GM19468 (cell line): ENCODE results near the gene MUC6.

ENCODE experiments used
- ATAC-seq: cut with Tn5 transposase; IDR thresholded peaks from one replicate; pipeline ENCODE4 v1.9.1; 2021; ENCODE audit warnings: mild to moderate bottlenecking, moderate library complexity, moderate number of reproducible peaks; ENCODE audit not compliant: unreplicated experiment; ENCODE audit errors: extremely low read depth

Gene MUC6

DNA sequence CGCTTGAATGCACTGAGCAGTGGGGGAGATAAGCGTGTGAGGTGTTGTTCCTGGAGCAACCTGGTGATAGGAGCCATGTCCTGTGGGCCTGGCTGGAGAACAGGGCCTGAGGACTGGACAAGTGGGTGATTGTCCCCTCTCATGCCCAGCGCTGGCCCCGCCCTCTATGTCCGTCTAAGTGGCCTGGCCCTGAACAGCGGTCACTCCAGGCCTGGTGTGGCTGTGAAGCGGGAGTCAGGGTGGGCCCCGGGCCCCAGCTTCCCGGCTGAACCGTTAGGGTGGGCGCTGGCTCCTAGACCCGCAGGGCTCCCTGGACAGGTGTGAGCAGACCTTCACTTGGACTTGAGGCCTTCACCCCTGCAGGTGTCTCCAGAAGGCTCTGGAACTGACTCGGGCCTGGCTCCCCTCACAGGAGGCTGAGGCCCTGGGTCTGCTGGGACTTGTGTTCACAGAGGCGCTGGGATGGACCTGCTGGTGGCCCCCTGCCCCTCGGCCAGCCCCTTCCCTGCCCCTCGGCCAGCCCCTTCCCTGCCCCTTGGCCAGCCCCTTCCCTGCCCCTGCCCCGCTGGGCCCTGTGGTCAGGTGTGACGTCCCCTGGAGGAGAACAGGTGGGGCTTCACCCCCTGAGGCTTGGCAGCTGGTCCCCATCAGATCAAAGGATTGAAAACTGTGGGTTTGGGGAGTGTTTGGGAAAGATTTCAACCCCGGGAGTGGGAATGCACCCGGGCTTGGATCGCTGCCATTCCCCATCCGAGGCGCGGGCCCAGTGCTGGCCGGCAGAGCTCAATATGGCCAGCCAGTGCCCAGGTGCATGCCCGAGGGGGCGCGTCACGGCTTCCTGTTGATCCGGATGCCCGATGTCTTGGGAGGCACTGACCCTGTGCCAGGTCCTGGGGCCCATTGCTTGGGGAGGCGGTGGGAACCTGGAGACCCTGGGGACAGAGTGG lies 3.2 kb upstream of the MUC6 start:
- no peak for ATAC-seq

DNA sequence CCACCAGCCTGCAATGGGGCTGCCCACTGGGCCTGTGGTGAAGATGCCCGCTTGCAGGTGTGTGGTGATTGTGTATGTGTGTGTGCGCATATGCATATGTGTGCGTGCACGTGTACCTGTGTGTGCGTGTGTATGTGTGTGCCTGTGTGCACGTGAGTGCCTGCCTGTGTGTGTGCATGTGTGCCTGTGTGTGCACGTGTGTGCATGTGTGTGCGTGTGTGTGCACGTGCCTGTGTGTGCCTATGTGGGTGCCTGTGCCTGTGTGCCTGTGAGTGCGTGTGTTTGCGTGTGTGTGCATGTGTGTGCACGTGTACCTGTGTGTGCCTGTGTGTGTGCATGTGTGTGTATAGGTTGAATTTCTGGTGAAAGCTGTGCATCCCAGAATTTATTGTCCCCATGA lies 2.4 kb upstream of the MUC6 start:
- no peak for ATAC-seq

DNA sequence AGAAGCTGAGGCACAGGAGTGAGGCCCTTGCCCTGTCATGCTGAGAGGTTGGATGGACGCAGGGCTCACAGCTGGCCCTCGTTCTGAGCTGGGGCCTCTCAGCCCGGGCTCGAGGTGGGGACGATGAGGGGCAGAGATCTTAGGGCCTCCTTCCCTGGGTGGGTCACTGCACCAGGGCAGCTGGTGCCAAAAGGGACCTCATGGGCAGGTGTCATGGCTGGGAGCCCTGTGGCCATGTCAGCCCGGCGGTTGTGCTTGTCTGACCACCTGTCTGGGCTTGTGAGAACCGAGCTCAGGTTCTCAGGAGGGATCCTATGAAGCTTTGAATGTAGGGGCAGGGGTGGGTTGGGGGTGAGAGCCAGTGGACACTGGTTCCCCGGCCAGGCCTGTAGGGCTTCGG lies 1.8 kb upstream of the MUC6 start:
- no peak for ATAC-seq

DNA sequence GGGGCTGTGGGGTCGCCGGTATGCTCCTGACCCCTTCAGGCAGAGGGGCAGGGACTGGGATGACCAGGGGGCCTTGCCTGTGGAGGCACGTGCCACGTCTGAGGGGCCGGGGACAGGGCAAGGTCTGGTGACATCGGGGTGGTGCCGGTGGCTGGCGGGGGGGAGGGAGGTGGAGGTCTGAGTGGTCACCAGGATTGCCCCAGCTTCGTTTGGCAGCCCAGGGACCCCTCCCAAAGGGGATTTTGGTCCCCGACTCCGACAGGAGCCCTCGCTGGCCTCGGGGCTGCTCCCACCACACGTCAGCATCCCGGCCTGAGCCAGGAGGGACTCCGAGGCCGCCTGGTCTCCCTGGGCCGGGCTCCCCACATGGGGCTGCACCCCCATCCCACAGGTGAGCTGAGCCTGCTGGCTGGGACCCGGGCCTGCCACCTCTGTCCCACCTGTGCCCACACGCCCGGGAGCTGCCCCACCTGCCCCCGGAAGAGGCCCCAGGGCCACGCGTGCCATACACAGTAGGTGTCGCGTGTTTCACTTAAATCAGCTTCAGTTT lies 1.1 kb upstream of the MUC6 start:
- ATAC-seq, result no peak

DNA sequence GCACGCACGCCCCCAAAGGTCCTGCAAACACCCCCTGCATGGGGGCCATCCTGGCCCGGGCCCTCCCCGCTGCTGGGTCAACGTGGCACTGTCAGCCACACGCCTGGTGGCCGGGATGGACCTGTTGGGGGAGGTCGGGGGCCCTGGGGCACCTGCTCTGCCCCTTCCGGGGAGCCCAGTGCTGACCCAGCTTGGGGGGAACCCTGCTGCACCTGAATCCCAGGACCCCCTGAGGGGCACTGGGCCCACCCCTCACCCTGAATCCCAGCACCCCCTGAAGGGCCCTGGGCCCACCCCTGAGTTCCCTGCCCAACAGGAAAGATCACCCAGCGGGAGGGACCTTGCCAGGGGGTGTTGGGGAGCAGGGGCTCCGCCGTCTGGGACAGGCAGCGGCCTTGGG lies 413 bp upstream of the MUC6 start:
- no peak for ATAC-seq

DNA sequence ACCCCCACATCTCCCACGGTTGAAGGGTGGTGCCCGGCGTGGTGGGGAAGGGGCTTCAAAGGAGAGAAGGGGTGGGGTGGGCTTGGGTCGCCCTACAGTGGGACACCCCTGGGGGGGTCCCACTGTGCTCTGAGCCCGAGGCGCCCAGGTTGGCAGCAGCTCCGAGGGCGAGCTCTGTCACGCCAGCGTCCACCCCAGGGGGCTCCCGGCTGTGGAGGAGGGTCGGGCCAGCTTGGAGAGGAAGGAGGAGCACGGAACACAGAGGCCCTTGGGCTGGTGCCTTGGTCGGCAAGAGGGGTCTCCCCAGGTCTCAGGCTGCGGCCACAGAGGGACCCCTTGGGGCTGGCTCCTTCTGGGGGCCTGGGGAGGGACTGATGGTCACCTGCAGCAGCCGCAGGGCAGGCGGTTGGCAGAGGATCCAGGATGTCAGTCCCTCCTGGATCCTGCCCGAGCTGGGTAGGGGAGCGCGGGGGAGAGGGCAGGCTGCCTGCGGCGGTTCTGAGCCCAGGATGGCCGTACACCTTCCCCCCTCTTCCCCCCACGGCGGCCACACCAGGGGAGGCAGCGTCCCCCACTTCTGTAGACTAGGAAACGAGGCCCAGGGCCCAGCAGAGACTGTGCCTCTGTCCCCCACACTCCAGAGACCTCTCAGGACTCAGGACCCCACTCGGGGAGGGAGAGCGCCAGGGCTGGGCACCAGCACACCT lies 788 bp downstream of the MUC6 start:
- no peak for ATAC-seq

DNA sequence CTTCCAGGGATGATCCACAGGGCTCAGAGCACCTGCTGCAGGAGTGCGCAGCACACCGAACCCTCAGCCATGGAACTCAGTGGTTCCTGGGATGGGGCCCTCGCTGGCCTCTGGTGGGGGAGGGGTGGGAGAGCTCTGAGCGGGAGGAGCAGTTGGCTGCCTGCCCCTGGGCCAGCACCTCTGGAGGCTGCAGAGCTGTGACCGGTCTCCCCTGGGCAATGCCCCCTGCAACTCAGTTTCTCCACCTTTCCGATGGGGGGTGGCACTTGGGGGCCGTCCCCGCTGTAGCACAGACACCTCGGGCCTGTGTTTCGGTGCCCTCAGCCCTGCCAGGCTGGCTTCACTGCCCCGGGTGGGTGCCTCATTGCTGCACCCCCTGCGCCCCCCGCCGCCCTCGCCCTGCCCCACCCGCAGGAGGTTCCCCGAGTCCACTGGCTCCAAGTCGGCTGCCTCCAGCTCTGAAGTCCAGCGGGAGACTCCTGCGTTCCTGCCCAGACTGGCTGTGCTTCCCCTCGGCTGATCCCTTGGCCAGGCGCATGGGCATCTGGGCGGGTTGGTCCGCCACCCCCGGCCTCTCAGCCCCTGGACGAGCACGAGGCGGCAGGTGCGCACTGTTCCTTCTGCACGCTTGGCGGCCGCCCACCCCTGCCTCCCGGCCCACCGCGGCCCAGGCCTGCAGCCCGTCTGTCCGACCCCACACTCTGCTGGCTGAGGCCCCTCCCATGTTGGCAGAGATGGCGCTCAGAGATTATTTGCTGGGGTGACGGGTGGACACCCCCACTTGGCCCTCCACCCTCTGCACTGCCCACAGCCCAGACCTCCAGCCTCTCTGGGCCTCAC lies 1.8 kb downstream of the MUC6 start:
- no peak for ATAC-seq

DNA sequence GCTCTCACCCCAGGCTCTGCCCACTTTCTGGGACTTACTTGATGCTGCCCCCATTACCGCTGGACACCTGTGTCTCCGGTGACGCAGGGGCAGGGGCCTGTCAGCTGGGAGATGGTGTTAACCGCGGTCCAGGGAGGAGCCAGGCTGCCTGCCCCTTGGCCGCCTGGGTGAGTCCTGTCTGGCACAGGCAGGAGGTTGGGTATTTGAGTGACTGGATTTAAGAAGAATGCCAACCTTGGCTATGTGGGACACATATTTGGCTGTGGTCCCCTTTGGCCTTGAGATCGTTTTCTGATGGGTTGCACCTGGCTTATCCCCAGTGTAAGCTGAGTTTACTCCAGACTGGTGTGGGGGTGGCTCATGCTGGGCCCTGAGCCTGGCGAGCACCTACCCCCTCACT lies 2.5 kb downstream of the MUC6 start:
- ATAC-seq, result no peak

DNA sequence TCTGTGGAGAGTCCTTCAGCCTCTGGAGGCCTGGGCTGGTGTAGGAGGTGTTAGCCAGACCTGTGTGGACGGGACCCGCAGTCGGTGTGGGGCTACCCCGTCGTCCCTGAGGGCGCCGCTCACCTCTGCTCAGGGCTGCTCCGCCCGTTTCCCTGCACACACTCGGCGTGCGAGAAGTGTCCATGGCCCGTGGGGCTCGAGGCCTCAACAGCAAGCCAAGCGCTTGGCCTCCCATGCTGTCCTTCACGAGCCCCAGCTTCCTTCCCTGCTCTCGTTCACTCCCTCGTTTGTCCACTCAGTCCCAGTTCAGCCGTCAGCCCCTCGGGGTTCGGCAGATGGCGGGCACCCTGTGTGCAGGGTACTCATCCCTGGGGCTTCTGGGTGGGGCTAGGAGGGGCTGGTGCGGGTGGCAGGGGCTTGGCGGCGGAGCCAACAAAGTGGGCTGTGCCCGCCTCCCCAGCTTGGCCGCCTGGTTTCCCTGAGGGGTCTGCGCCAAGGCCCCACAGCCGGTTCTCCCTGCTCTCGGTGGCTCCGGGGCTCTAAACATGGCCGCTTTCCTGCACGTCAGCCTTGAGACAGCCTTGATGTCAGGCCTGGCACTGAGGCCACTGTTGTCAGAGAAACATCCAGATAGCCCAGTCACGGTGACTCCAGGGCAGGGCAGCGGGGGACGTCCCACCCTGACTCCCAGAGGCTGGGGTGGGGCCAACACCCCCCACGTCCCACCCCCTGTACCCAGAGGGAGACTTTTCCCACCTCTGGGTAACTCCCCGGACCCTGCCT lies 3.3 kb downstream of the MUC6 start:
- ATAC-seq, result no peak

DNA sequence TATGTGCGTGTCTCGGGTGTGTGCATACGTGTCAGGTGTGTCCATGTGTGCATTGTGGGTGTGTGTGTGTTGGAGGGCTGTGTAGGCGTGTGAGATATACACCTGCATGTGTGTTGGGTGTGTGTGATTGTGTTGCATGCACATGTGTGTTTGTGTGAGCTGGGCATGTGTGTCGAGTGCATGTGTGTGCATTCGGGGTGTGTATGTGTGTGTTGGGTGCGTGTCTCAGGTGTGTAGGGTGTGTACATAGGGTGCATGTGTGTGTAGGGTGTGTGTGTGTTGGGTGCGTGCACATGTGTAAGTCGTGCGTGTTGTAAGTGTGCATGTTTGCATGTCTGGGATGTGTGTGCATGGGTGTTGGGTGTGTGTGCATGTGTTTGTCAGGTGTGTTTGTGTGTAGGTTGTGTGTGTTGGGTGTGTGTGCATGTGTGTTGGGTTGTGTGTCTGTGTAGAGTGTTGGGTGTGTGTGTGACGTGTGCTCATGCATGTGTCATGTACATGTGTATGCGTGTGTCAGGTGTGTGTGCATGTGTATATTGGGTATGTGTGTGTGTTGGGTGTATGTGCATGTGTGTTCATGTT lies 4.1 kb downstream of the MUC6 start:
- no peak for ATAC-seq

DNA sequence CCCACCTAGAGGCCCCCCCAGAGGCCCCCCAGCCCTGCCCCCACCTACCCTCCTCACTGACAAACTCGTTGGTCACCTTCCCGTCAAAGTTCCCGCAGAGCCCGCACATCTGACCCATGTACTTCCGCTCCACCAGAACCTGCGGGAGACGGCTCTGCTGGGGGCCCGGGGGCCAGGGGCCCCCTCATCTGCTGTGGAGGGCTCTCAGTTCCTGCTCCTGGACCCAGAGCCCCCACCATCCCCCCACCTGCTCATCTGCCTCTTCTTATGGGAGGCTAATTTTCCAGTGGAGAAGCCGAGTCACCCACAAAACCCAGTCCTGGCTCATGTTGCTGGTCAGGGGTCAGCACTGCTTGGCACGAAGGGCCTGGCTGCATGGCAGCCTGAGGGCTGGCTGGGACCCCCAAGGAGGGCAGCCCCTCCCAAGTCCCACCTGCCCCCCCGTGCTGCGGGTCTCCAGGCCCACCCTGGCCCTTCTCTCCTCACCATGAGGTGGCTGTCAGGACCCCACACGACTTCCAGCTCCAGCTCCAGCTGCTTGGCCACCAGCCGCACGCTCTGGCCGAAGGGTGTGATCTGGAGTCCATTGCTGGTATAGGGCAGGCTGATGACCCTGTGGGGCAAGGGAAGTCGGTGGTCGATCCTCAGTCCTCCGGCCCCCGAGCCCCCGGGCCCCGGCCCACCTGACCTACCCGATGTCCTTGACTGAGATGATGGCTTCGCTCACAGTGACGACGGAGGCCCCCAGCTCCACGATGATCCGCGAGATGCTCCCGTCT lies 5.2 kb downstream of the MUC6 start:
- ATAC-seq, result no peak

DNA sequence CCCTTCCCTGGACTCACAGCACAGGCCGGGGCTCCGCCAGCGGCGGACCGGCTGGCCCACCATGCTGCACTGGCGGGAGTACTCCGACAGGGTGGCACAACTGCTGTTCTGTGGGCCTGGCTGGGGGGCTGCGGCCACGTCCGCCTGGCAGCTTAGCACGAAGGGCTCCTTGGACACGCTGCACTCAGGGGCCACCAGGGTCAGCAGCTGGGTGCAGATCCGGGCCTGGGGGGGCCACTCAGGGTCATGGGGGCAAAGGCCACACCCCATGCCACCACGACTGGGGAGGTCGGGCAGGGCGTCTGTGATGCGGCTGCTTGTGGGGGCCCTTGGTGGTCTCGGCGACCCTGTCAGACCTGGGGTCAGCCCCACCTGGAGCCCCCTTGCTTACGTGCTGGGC lies 6.0 kb downstream of the MUC6 start:
- no peak for ATAC-seq

DNA sequence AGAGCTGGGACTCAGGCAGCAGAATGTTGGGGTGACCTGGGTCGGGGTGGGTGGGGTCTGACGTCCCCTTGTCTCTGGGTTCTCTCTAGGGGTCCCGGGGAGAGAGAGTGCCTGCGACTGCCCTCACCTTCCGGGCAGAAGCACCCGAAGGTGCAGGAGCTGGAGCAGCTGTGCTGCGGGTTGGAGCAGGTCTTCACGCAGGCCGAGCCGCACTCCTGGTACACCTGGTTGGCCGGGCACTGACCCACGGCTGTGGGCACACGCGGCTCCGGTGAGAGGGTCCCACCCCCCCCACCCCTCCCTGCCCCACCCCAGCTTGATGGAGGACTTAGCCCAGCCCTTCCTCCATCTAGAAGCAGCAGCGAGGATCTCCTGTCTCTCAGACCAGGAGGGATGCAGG lies 6.4 kb downstream of the MUC6 start:
- ATAC-seq, result no peak

DNA sequence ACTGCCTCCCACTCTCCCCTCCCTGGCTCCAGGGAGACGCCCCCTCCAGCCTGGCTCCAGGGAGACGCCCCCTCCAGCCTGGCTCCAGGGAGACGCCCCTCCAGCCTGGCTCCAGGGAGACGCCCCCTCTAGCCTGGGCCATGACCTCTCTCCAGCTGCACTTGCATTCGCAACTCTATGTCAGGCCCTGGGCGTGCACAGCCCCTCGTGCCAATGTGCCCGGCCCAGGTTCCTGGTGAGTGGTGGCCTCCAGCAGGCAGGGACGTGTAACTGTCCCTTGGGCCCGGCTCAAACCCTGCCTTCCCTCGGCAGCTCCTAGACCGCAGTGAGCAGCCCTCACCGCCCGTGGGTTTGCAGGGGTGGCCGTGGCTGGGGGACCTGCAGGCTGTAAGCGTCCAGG lies 6.9 kb downstream of the MUC6 start:
- ATAC-seq, result no peak

DNA sequence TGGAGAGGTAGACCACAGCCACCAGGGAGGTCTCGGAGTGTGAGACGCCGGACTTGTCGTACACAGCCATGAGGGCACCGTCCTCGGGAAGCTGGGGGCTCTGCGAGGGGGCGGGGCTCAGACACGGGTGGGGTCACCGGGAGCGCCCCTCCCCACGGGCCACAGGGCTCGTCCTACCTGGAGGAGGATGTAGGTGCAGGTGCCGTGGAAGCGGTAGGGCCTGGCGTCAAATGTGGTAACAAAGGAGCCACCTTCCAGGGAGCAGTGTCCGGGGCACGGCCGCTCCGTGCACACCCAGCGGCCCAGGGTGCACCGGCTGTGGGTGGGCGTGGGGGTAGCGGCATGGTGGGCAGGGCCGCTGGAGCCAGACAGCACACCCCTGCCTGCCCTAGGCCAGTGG lies 7.5 kb downstream of the MUC6 start:
- no peak for ATAC-seq

DNA sequence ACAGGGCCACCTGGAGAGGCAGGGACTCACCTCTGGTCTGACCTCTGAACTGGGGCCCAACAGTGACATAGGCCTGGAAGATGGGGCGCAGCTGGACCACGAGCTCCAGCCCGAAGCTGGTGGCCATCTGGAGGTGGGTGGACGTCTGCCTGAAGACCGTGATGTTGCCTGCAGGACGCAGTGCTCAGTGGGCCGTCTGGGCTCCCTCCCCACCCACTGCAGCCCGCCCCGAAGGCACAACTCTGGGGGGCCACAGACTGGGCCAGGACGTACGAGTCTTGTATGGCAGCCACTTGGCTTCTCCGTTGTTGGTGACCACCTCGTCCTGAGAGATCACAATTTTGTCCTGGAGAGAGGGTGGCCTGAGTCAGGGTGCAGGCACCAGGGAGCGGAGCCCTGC lies 7.9 kb downstream of the MUC6 start:
- no peak for ATAC-seq

DNA sequence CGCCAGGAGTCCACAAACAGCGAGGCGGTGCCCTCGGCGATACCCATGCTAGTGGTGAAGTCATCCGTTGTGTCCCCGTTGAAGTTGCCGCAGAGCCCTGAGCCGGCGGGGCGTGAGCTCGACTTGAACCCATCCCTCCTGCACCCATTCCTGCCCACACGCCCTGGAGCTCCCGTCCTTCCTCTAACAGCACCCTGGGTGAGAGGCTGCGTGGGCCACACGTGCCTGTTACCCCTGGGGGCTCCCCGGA lies 8.3 kb downstream of the MUC6 start:
- no peak for ATAC-seq

DNA sequence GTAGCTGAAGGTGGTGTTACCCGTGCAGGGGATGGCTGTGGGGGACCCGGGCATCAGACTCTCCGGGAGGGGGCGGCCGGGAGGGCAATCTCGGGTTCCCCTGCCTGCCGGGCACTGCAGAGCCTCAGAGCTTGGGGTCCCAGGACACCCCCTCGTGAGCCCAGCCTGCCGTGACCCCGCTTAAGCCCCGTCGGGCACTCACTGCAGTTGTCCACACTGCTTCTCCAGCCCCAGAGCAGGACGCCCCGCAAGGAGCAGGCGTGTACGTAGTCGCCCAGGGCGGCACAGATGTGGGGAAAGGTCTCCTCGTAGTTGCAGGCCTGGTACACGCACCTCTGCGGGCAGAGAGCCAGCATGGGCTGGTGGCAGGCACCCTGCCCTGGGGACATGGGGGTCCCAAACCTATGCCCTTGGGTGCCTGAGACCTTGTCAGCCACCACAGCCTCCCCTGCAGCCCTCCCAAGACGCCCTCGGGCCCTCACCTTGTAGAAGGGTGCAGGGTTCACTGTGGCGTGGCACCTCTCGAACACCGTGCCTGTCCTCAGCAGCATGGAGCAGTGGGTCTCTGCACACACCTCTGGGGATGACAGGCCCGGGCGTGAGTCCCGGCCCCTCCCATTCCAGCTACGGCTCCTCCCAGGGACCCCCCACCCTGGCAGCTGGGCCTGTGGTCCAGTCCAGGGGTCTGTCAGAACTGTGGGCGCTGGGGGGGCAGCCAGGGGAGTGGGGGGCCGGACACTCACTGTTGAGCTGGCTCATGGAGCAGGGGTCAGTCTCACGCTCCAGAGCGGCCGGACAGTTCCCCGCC lies 8.8 kb downstream of the MUC6 start:
- ATAC-seq, result no peak
